Activated T-helper 2 cell treated with anti-CD3 and anti-CD28 coated beads, Interferon-gamma antibody, Interleukin-2, Interleukin-4, amounts not matched to agents 10 μg/mL and 5 μg/mL and 100 μg/mL, durations not matched to agents 14 hours and 24 hours and 36 hours (primary cell): ENCODE measurements around the gene AP1G2. TPM values are rescaled to one million over a fixed set of nuclear protein-coding genes. Genes with fewer than 3 reads are reported as not detected.

Source experiments
- DNase-seq: peaks from one replicate; pipeline ENCODE4 v3.0.0; 2021; ENCODE audit warnings: low spot score
- H3K27ac Mint-ChIP-seq: one replicate; pipeline ENCODE4 v1.8.0; 2021; ENCODE audit warnings: mixed read lengths
- H3K27me3 Mint-ChIP-seq: one replicate; pipeline ENCODE4 v1.8.0; 2021; ENCODE audit warnings: low read depth, mixed read lengths
- H3K36me3 Mint-ChIP-seq: one replicate; pipeline ENCODE4 v1.8.0; 2021; ENCODE audit warnings: low read depth, mixed read lengths
- H3K4me1 Mint-ChIP-seq: one replicate; pipeline ENCODE4 v1.8.0; 2021; ENCODE audit warnings: low read depth, mixed read lengths
- H3K4me3 Mint-ChIP-seq: one replicate; pipeline ENCODE4 v1.8.0; 2021; ENCODE audit warnings: low read depth, mild to moderate bottlenecking, moderate library complexity, mixed read lengths
- H3K9me3 Mint-ChIP-seq: one replicate; pipeline ENCODE4 v1.8.0; 2021; ENCODE audit warnings: mixed read lengths
- intact Hi-C: fragments of 100-400 bp; cut with micrococcal nuclease; formaldehyde crosslinking; loops from one replicate; pipeline ENCODE4 v1.15.1; 2023
- total RNA-seq: library from RNA; stranded (reverse); gene quantifications from 2 replicates; pipeline ENCODE4 v1.2.3, GENCODE V29; 2022

The AP1G2 gene
- total RNA-seq, 1 donor from 2014 or later, result 164 TPM

DNA sequence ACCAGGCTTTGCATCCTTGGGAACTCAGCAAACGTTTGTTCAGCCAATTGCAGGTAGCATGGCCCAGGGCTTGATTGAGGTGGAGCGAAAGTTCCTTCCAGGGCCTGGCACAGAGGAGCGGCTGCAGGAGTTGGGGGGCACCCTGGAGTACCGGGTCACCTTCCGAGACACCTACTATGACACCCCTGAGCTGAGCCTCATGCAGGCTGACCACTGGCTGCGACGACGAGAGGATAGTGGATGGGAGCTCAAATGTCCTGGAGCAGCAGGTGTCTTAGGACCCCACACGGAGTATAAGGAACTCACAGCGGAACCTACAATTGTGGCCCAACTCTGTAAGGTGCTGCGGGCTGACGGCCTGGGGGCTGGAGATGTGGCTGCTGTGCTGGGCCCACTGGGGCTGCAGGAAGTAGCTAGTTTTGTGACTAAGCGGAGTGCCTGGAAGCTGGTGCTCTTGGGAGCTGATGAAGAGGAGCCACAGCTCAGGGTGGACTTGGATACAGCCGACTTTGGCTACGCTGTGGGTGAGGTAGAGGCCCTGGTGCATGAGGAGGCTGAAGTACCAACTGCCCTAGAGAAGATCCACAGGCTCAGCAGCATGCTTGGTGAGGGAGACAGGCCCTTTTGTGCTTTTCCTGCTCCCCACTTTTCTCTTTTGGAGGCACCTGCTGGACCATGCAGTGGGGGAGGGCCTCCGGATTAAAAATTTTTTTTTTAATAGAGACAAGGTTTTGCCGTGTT, 10.7 kb downstream of the AP1G2 start:
- no peak for DNase-seq
- peak overlapping the region; percentile 96 for H3K4me3 Mint-ChIP-seq
- intact Hi-C loops, result loop anchor here (5.0 kb wide), 1 partner anchor 235 kb away; the partner anchor contains the start of gene PABPN1
- peaks cover 33% of the 10 kb centered on the region for H3K36me3 Mint-ChIP-seq
- H3K27me3 Mint-ChIP-seq, result no peaks in the 10 kb centered on the region
- H3K9me3 Mint-ChIP-seq, result no peaks in the 10 kb centered on the region
- H3K27ac Mint-ChIP-seq, result peak overlapping the region; percentile 97
- H3K4me1 Mint-ChIP-seq, result peaks cover 30% of the 10 kb centered on the region

DNA sequence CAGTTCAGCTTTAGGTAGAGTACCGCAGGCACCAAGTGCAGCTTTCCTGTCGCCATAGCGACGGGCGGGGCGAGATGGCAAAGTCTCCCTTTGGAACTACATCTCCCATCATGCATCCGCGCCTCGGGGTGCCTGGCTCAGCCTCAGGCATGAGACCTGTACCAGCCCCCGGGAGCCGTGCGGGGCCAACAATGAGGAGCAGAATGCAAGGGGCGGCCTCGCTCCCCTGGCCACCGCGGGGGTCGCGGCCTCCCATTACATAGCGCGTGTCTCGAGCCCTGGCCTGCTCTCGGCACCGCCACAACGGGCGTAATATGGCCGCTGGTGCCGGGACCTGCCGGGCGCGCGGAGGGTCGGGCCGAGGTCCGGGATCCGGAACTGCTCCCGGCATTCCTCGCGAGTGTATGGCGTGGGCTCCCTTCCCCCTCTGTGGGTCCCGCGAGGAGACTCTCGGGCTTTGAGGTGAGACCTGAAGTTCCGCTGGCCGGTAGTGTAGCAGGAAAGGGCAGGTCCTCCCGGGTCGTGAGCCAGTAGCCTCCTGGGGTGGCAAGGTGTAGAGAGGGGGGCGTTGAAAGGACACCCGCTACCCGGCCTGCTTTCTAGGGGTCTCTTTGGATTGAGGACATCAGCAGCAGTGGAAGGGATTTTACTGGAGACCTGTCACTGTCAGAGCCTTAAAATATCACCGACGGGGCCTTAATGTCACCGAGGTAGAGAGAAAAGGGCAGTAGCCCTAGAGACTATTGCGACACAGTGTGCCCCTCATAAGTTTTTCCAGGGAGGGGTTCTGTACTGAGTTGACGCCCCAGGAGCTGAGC, 11.5 kb downstream of the AP1G2 start, which contains the start of gene THTPA:
Gene THTPA, plus strand, starts transcription at position 390 of the 818 bp plus-strand sequence. CDS start 487 bp downstream, outside the sequence.
- peak within 1 kb of the TSS; percentile 97 for H3K27ac Mint-ChIP-seq
- H3K36me3 Mint-ChIP-seq, result peaks cover 27% of the 10 kb centered on the region
- peaks cover 31% of the 10 kb centered on the region for H3K4me1 Mint-ChIP-seq
- no peaks in the 10 kb centered on the region for H3K27me3 Mint-ChIP-seq
- intact Hi-C loops, result loop anchor here (1.0 to 5.0 kb wide), 4 partner anchors 11 to 677 kb away; partner anchors contain the start of genes AP1G2, GMPR2, NEDD8 and NGDN
- DNase-seq, result peak; percentile 87
- H3K9me3 Mint-ChIP-seq, result no peaks in the 10 kb centered on the region
- H3K4me3 Mint-ChIP-seq, result peak within 1 kb of the TSS; percentile 96

DNA sequence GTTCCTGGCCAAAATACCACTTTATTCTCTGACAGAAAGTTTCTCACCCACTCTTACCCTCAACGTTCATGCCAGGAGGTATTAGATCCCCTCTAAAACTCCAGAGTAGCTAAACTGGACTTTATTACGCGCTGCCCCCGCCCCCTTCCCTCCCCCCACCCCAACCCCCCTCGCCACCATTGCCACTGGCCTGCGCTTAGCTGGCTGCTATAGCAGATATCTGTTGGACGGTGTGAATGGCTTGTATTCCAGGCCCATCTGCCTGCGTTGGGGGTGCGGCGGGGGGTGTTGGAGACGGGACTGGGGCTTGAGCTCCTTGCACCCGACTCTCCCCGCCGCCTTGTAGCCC, 12.1 kb downstream of the AP1G2 start:
- Mint-ChIP-seq H3K9me3 (no peaks in the 10 kb centered on the region), H3K27me3 (no peaks in the 10 kb centered on the region), H3K4me3 (peak overlapping the region; percentile 96), H3K27ac (peak overlapping the region; percentile 97), H3K36me3 (peaks cover 21% of the 10 kb centered on the region), H3K4me1 (peaks cover 28% of the 10 kb centered on the region)
- intact Hi-C loops, result loop anchor here (1.0 to 5.0 kb wide), 4 partner anchors 12 to 677 kb away; partner anchors contain the start of genes AP1G2, GMPR2, NEDD8 and NGDN
- no peak for DNase-seq

DNA sequence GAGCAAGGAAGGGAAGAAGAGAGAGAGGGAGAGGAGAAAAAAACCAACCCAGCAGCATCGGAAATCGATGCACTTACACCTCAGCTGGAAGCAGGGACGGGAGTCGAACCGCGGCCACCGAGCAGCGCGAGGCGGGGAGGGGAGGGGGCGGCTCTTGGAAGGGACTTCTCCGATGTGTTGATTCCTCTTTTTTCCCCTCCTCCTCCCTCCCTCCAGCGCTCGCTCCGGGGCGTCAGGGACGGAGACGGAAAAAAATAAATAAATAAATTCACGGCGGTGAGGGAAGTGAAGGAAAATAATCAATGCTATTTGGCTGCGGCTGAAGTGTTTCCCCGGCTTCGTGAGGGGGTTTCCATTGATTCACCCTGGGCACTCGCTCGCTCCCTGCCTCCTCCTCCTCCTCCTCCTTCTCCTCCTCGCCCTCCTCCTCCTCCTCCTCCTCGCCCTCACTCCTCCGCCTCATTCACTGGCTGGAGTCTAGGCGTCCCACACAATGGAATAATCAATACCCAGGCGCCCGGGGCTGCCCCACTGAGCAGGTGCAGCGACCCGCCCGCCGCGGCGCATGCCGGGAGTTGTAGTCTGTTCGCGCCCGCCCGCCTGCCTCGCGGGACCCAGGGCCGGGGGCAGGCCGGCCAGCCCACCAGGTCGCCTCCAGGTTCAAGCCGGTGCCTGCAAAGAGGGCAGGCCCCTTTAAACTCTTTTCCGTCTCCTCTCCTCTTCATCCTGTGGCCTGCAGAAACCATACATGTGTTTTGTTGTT, 16.1 kb downstream of the AP1G2 start, which contains the start of gene ZFHX2:
Gene ZFHX2, minus strand, starts transcription at position 500 of the 763 bp plus-strand sequence. CDS start 16,440 bp downstream, outside the sequence.
- H3K9me3 Mint-ChIP-seq, result no peaks in the 10 kb centered on the region
- H3K27ac Mint-ChIP-seq, result peak within 1 kb of the TSS; percentile 88
- H3K4me1 Mint-ChIP-seq, result peaks cover 10% of the 10 kb centered on the region
- H3K36me3 Mint-ChIP-seq, result no peaks in the 10 kb centered on the region
- peak; percentile 68 for DNase-seq
- intact Hi-C loops, result loop anchor here (1.0 kb wide), 1 partner anchor 12 kb away; no protein-coding TSS in a partner anchor
- H3K27me3 Mint-ChIP-seq, result no peaks in the 10 kb centered on the region
- H3K4me3 Mint-ChIP-seq, result no peak within 1 kb of the TSS

DNA sequence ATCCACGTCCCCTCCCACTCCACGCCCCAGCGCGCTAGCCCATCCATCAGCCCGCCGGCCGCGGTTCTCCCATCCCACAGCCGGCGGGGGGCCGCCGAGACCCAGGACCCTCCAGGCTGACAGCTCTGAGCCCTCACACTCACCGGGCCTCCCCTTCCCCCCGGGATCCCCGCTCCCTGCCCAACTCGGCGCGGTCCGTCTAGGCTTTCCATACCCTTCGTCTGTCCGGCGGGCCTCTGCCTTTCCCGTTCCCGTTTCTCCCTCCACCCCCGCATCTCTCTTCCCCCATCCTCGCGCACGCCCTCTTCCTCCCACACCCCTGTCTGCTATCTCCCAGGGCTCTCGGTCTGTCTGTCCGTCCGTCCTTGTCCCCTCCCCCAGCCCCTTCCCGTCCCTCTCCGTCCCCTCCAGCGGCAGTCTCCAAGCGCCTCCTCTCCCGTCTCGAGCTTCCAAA, 16.8 kb downstream of the AP1G2 start:
- Mint-ChIP-seq H3K9me3 (no peaks in the 10 kb centered on the region), H3K27ac (peak overlapping the region; percentile 3), H3K4me3 (no peak overlapping the region), H3K27me3 (no peaks in the 10 kb centered on the region), H3K4me1 (peaks cover 7% of the 10 kb centered on the region), H3K36me3 (no peaks in the 10 kb centered on the region)
- no peak for DNase-seq
- intact Hi-C loops, result loop anchor here (1.0 kb wide), 1 partner anchor 12 kb away; no protein-coding TSS in a partner anchor

DNA sequence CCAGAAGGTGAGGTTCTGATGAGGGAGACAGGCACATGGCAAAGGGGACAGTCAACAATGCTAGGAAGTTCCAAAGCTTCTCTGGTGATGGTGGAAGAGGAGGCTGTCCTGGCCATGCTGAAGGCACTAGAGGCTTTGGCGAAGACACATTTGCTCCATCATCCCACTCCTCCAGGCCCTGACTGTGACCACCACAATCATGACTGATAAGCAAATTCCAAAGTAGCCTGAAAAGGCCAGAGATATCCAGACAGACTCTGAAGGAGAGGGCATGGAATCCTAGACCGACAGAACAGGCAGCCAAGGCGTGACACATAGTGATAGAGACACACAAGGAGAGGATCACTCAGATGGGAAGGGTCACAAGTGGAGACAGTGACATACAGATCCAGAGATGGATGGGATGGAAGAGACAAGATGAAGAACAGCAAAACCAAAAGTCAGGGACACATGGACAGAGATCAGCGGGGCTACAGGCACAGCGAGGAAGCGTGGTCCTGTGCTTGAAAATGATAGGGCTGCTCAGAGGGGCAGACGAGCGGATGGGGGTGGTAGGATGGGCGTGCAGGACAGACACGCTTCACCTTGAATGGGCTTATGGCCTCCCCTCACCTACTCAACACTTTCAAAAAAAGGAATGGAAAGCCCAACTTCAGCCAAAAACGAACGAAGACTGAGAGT, 17.3 kb downstream of the AP1G2 start:
- Mint-ChIP-seq H3K9me3 (no peaks in the 10 kb centered on the region), H3K27me3 (no peaks in the 10 kb centered on the region)

DNA sequence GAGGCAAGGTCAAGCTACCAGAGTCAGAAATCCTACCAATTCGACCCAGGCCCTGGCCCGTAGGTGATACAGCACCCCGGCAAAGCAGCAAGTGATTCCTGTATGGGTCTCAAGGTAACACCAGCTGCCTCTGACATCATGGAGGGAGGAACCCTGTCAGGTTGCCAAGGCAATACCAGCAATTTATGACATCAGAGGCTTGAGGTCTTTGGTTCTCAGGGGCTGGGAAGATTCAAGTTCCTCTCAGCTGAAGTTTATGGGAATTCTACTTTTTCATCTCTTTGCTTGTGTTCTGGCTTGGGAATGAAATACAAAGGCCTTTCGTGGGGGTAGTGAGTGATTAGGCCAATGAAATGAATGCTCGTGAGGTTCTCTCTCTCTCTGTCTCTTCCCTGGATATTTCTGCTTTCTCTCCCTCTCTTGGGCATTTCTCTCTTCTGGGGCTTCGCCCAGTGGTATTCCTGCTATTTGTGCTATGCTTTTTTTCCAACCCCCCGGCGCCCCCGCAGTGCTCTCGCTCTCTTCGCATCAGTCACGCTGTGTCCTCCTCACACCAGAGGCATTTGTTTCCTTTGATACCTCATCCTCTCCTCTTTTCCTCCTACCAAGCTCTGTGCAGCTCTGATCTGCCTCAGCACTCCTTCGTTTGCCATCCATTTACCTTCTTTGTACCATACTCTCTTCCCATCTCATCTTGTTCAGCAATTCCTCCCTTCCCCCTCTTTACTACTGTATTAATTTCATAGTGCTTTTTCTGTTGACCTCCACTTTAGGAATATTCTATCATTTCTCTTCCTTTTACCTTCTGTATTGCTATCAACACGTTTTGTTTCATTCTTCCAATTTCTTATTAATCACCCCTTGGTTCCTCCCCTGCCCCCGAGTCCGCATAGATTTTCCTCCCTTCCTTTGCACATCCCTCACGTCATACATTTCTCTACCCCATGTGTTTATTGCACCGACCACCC, 19.0 kb downstream of the AP1G2 start:
- no peaks in the 10 kb centered on the region for H3K27me3 Mint-ChIP-seq

More for the DNA sequence above, 17.3 kb downstream of the AP1G2 start:
- Mint-ChIP-seq H3K4me1 (peaks cover 4% of the 10 kb centered on the region), H3K27ac (no peak overlapping the region), H3K4me3 (no peak overlapping the region), H3K36me3 (no peaks in the 10 kb centered on the region)
- DNase-seq, result no peak
- intact Hi-C loops, result no loop called here

DNA sequence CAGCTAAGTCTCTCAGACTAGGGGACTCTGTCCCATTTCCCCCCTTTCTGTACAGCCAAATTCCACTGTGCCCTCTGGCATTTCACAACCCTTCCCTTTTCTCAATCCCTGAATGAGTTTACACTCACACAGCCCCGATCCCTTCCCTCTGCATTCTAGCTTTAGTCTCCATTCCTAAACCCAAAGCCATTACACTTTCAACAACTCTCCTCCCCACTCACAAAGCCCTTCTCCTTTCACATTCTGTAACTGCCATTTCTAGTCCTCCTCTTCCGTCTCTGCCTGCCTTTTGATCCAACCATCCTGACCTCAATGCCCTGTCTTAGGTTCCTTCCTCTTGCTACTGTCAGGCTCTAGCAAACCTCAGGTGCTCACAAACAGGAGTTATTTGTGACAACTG, 19.7 kb downstream of the AP1G2 start:
- Mint-ChIP-seq H3K4me3 (no peak overlapping the region), H3K9me3 (no peaks in the 10 kb centered on the region), H3K36me3 (no peaks in the 10 kb centered on the region), H3K27ac (no peak overlapping the region), H3K27me3 (no peaks in the 10 kb centered on the region), H3K4me1 (peaks cover 3% of the 10 kb centered on the region)
- no peak for DNase-seq
- intact Hi-C loops, result no loop called here

More for the DNA sequence above, 19.0 kb downstream of the AP1G2 start:
- no peak for DNase-seq
- Mint-ChIP-seq H3K4me1 (peaks cover 3% of the 10 kb centered on the region), H3K4me3 (no peak overlapping the region), H3K36me3 (no peaks in the 10 kb centered on the region), H3K9me3 (no peaks in the 10 kb centered on the region), H3K27ac (no peak overlapping the region)
- intact Hi-C loops, result no loop called here

DNA sequence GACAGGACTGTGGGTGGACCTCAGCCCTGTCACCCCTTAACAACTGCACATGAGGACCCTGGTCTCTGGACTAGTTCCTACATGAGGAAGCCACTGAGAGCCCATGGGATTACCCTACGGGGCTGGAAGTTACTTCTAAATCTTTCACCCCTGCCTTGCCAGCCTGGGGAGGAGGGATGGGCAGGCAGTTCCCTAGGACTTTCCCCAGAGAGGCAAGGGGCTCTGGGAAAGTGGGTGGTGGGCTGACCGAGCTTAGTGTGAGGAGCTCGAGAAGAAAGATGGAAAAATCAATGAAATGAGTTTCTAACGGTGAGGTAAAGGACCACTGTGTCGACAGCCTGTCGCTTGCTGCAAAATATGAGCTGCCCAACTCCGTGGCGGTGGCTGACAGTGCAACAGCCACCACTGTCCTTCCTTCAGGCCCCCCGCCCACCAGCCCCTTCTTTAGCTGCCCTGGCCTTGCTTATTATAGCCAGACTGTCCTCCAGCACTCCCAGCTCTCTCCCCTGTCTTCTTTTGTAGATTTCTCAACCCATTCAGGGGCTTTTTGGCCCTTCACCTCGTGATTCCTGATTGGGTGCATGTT, 21.0 kb downstream of the AP1G2 start:
- H3K4me1 Mint-ChIP-seq, result no peaks in the 10 kb centered on the region
- no peaks in the 10 kb centered on the region for H3K27me3 Mint-ChIP-seq
- no peak overlapping the region for H3K27ac Mint-ChIP-seq
- H3K4me3 Mint-ChIP-seq, result no peak overlapping the region
- no peaks in the 10 kb centered on the region for H3K36me3 Mint-ChIP-seq
- intact Hi-C loops, result no loop called here
- DNase-seq, result no peak
- no peaks in the 10 kb centered on the region for H3K9me3 Mint-ChIP-seq

DNA sequence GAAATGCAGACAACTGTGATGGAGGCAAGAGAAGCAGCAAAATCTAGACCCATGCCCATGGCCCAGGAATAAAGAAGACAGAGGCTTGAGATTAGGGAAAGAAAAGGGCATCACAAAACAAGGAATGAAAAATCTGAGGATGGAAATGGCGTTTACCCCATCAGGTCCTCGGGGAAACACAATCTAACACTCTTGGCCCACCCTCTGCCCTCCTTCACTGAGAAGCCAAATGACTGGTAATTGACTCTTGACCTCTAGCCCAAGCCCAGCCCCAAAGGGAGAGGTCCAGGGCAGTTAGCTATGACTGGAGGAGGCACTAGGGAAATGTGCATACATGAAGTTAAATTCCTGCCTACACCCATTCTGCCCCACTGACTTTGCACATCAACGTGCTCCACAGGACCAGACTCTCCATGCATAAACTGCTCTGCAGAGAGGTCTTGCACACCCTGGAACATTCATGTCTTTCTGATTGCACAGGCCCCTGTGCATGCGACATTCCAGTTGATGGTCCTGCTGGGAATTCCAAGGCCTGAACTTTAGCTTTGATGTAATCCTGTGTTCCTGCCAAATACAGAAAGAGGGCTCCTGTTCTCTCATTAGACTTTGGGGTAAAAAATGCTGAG, 21.7 kb downstream of the AP1G2 start:
- Mint-ChIP-seq H3K4me3 (no peak overlapping the region), H3K4me1 (no peaks in the 10 kb centered on the region), H3K9me3 (no peaks in the 10 kb centered on the region), H3K27ac (no peak overlapping the region), H3K27me3 (no peaks in the 10 kb centered on the region), H3K36me3 (no peaks in the 10 kb centered on the region)
- no peak for DNase-seq
- intact Hi-C loops, result no loop called here
